GM23338 (cell line): ENCODE measurements around the gene DSCAML1. TPM values are rescaled to one million over a fixed set of nuclear protein-coding genes. Genes with fewer than 3 reads are reported as not detected.

Source experiments
- ATAC-seq: fragments of 200-7000 bp; cut with Tn5 transposase; 3 replicates; pipeline ENCODE4 v1.9.1; 2020
- DNase-seq: peaks from one replicate; pipeline ENCODE4 v3.0.0-alpha.2; 2015; ENCODE audit warnings: low spot score
- H2AFZ ChIP-seq: fragments of 200-600 bp; sonication (generic); 2 replicates; pipeline ENCODE4 v1.8.0; 2016; ENCODE audit warnings: antibody characterized with exemption, mild to moderate bottlenecking, moderate library complexity
- H3F3A ChIP-seq: fragments of 200-600 bp; sonication (generic); replicated peaks from 2 replicates; pipeline ENCODE4 v1.8.0; 2017; ENCODE audit warnings: antibody characterized with exemption, mixed run types, low read depth
- H3K27ac ChIP-seq: fragments of 200-600 bp; sonication (generic); 2 replicates; pipeline ENCODE4 v1.6.1; 2016; ENCODE audit warnings: low read depth
- H3K27me3 ChIP-seq: fragments of 200-600 bp; sonication (generic); 2 replicates; pipeline ENCODE4 v1.8.0; 2016; ENCODE audit warnings: mild to moderate bottlenecking, mixed run types, moderate library complexity; ENCODE audit not compliant: insufficient read depth
- H3K36me3 ChIP-seq: fragments of 200-600 bp; sonication (generic); 2 replicates; pipeline ENCODE4 v1.8.0; 2016; ENCODE audit warnings: mild to moderate bottlenecking; ENCODE audit not compliant: insufficient read depth
- H3K4me1 ChIP-seq: fragments of 200-600 bp; sonication (generic); 2 replicates; pipeline ENCODE4 v1.8.0; 2016; ENCODE audit warnings: mild to moderate bottlenecking, moderate library complexity; ENCODE audit not compliant: insufficient read depth
- H3K4me2 ChIP-seq: fragments of 200-600 bp; sonication (generic); 2 replicates; pipeline ENCODE4 v1.7.1; 2017; ENCODE audit warnings: mixed run types
- H3K4me3 ChIP-seq: fragments of 200-600 bp; sonication (generic); 2 replicates; pipeline ENCODE4 v1.6.1; 2016; ENCODE audit warnings: mixed run types
- H3K79me2 ChIP-seq: fragments of 200-600 bp; sonication (generic); replicated peaks from 2 replicates; pipeline ENCODE4 v1.8.0; 2017; ENCODE audit warnings: mild to moderate bottlenecking; ENCODE audit not compliant: insufficient read depth
- H3K9me2 ChIP-seq: fragments of 200-600 bp; sonication (generic); 2 replicates; pipeline ENCODE4 v1.8.0; 2017; ENCODE audit not compliant: insufficient read depth
- H4K20me1 ChIP-seq: fragments of 200-600 bp; sonication (generic); replicated peaks from 2 replicates; pipeline ENCODE4 v1.8.0; 2017; ENCODE audit warnings: mild to moderate bottlenecking; ENCODE audit not compliant: insufficient read depth
- H3K27ac Mint-ChIP-seq: 2 replicates; pipeline ENCODE4 v1.8.0; 2020; ENCODE audit warnings: inconsistent platforms, mild to moderate bottlenecking, moderate library complexity, mixed read lengths
- H3K27me3 Mint-ChIP-seq: 3 replicates; pipeline ENCODE4 v1.8.0; 2022; ENCODE audit warnings: low read depth, mild to moderate bottlenecking, moderate library complexity, mixed read lengths, inconsistent platforms; ENCODE audit not compliant: insufficient read depth, poor library complexity
- H3K36me3 Mint-ChIP-seq: 3 replicates; pipeline ENCODE4 v1.8.0; 2021; ENCODE audit warnings: low read depth, mild to moderate bottlenecking, inconsistent platforms, moderate library complexity, mixed read lengths
- H3K4me1 Mint-ChIP-seq: 3 replicates; pipeline ENCODE4 v1.8.0; 2020; ENCODE audit warnings: mild to moderate bottlenecking, inconsistent platforms, mixed read lengths
- H3K4me3 Mint-ChIP-seq: 3 replicates; pipeline ENCODE4 v1.8.0; 2021; ENCODE audit warnings: moderate library complexity, mild to moderate bottlenecking, inconsistent platforms, mixed read lengths
- H3K9me3 Mint-ChIP-seq: 3 replicates; pipeline ENCODE4 v1.8.0; 2020; ENCODE audit warnings: moderate library complexity, mild to moderate bottlenecking, inconsistent platforms, mixed read lengths
- CREB1 ChIP-seq: fragments of 250-450 bp; sonication (Bioruptor Pico); IDR thresholded peaks from 2 replicates; pipeline ENCODE4 v1.5.0; 2020; ENCODE audit warnings: low read depth, mild to moderate bottlenecking, moderate library complexity
- EZH2 ChIP-seq: fragments of 200-600 bp; sonication (generic); IDR thresholded peaks from one replicate; pipeline ENCODE4 v1.8.0; 2017; ENCODE audit warnings: antibody characterized with exemption, mild to moderate bottlenecking, low read depth; ENCODE audit not compliant: unreplicated experiment
- EZH2phosphoT487 ChIP-seq: fragments of 200-600 bp; sonication (generic); IDR thresholded peaks from one replicate; pipeline ENCODE4 v1.8.1; 2018; ENCODE audit warnings: antibody characterized with exemption; ENCODE audit not compliant: unreplicated experiment
- JUNB ChIP-seq: IDR thresholded peaks from one replicate; pipeline ENCODE4 v1.6.1; 2016; ENCODE audit warnings: antibody characterized with exemption; ENCODE audit not compliant: unreplicated experiment
- NANOG ChIP-seq: IDR thresholded peaks from 2 replicates; pipeline ENCODE4 v1.6.1; 2016; ENCODE audit warnings: antibody characterized with exemption, borderline replicate concordance
- POLR2AphosphoS5 ChIP-seq: IDR thresholded peaks from 2 replicates; pipeline ENCODE4 v1.6.1; 2016; ENCODE audit warnings: antibody characterized with exemption, low read depth
- STAT1 ChIP-seq: IDR thresholded peaks from one replicate; pipeline ENCODE4 v1.6.1; 2016; ENCODE audit warnings: antibody characterized with exemption; ENCODE audit not compliant: unreplicated experiment
- ZNF114 ChIP-seq: fragments of 250-450 bp; sonication (Bioruptor Pico); IDR thresholded peaks from 2 replicates; pipeline ENCODE4 v1.5.0; 2020; ENCODE audit warnings: mild to moderate bottlenecking, moderate library complexity
- polyA plus RNA-seq: library from polyadenylated mRNA; unstranded; fragments of >200 nt; fragmentation: Nextera tagmentation; extraction: Ambion mirVana; gene quantifications from 2 replicates; pipeline ENCODE4 v1.2.1, GENCODE V29; 2016
- total RNA-seq: library from RNA; depleted of rRNA; stranded (reverse); fragments of >200 nt; shearing (Covaris generic); gene quantifications from 2 replicates; pipeline ENCODE4 v1.2.3, GENCODE V29; 2014
- TF ChIP-seq, protein P1 (sequence below): IDR thresholded peaks from one replicate; pipeline ENCODE4 v1.6.1; 2018; ENCODE audit warnings: antibody characterized with exemption; ENCODE audit not compliant: unreplicated experiment
- TF ChIP-seq, protein P2 (sequence below): IDR thresholded peaks from 2 replicates; pipeline ENCODE4 v1.6.1; 2016; ENCODE audit warnings: antibody characterized with exemption
- TF ChIP-seq, protein P3 (sequence below), 2 experiments: fragments of 200-600 bp in 1 of 2; sonication (generic) in 1 of 2; conservative IDR thresholded peaks; 2 replicates each; pipeline versions ENCODE4 v1.5.1 to v1.6.1; 2016 to 2017; ENCODE audit warnings: antibody characterized with exemption in 2 of 2, low read depth in 2 of 2, mild to moderate bottlenecking in 2 of 2, moderate library complexity in 1 of 2
- TF ChIP-seq, protein P4 (sequence below): fragments of 250-450 bp; sonication (Bioruptor Pico); IDR thresholded peaks from 2 replicates; pipeline ENCODE4 v1.5.0; 2020; ENCODE audit warnings: mild to moderate bottlenecking, moderate library complexity

DSCAML1 gene
- total and polyA plus RNA-seq, 2 experiments from 2014 or later: 0.17 TPM; not detected in 1

DNA sequence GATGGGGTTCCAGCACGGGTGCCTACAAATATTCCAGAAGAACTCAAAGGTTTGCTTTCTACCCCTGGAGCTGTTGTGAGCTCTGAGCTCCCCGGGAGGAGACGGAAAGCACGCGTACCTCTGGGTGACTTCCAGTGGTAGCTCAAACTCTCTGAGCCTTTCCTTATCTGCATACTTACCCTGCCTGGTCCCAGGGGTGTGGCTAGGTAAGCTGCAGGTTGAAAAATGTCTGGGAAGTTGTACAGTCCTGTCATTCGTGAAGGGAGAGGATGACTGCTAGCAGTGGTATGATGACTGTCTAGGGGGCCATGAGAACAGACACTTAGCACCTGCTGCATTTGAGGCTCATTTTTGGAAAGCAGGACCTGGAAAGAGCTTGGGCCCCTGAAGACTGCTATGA is 111.5 kb downstream of the DSCAML1 start:
- Histone ChIP-seq H3K4me3 (no peak overlapping the region), H3K36me3 (no peaks in the 10 kb centered on the region), H3K4me2 (no peak overlapping the region), H3K9me2 (no peaks in the 10 kb centered on the region), H4K20me1 (no peaks in the 10 kb centered on the region), H2AFZ (no peak overlapping the region), H3K27me3 (no peaks in the 10 kb centered on the region), H3K79me2 (no peaks in the 10 kb centered on the region), H3F3A (no peaks in the 10 kb centered on the region), H3K27ac (no peak overlapping the region), H3K4me1 (peaks cover 17% of the 10 kb centered on the region)
- DNase-seq: no peak
- TF ChIP-seq CREB1 (no peak), POLR2AphosphoS5 (no peak), EZH2 (no peak), EZH2phosphoT487 (no peak), STAT1 (no peak), NANOG (no peak), JUNB (no peak), ZNF114 (CRISPR knock-in tag) (no peak)
- TF ChIP-seq, protein P1, sequence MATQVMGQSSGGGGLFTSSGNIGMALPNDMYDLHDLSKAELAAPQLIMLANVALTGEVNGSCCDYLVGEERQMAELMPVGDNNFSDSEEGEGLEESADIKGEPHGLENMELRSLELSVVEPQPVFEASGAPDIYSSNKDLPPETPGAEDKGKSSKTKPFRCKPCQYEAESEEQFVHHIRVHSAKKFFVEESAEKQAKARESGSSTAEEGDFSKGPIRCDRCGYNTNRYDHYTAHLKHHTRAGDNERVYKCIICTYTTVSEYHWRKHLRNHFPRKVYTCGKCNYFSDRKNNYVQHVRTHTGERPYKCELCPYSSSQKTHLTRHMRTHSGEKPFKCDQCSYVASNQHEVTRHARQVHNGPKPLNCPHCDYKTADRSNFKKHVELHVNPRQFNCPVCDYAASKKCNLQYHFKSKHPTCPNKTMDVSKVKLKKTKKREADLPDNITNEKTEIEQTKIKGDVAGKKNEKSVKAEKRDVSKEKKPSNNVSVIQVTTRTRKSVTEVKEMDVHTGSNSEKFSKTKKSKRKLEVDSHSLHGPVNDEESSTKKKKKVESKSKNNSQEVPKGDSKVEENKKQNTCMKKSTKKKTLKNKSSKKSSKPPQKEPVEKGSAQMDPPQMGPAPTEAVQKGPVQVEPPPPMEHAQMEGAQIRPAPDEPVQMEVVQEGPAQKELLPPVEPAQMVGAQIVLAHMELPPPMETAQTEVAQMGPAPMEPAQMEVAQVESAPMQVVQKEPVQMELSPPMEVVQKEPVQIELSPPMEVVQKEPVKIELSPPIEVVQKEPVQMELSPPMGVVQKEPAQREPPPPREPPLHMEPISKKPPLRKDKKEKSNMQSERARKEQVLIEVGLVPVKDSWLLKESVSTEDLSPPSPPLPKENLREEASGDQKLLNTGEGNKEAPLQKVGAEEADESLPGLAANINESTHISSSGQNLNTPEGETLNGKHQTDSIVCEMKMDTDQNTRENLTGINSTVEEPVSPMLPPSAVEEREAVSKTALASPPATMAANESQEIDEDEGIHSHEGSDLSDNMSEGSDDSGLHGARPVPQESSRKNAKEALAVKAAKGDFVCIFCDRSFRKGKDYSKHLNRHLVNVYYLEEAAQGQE: no peak
- TF ChIP-seq, protein P2, sequence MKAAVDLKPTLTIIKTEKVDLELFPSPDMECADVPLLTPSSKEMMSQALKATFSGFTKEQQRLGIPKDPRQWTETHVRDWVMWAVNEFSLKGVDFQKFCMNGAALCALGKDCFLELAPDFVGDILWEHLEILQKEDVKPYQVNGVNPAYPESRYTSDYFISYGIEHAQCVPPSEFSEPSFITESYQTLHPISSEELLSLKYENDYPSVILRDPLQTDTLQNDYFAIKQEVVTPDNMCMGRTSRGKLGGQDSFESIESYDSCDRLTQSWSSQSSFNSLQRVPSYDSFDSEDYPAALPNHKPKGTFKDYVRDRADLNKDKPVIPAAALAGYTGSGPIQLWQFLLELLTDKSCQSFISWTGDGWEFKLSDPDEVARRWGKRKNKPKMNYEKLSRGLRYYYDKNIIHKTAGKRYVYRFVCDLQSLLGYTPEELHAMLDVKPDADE: no peak
- TF ChIP-seq, protein P3, sequence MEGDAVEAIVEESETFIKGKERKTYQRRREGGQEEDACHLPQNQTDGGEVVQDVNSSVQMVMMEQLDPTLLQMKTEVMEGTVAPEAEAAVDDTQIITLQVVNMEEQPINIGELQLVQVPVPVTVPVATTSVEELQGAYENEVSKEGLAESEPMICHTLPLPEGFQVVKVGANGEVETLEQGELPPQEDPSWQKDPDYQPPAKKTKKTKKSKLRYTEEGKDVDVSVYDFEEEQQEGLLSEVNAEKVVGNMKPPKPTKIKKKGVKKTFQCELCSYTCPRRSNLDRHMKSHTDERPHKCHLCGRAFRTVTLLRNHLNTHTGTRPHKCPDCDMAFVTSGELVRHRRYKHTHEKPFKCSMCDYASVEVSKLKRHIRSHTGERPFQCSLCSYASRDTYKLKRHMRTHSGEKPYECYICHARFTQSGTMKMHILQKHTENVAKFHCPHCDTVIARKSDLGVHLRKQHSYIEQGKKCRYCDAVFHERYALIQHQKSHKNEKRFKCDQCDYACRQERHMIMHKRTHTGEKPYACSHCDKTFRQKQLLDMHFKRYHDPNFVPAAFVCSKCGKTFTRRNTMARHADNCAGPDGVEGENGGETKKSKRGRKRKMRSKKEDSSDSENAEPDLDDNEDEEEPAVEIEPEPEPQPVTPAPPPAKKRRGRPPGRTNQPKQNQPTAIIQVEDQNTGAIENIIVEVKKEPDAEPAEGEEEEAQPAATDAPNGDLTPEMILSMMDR (conservative IDR thresholded peaks at IDR 0.05; ENCODE audit: low read depth in 2 of 2): no peak
- TF ChIP-seq, protein P4, sequence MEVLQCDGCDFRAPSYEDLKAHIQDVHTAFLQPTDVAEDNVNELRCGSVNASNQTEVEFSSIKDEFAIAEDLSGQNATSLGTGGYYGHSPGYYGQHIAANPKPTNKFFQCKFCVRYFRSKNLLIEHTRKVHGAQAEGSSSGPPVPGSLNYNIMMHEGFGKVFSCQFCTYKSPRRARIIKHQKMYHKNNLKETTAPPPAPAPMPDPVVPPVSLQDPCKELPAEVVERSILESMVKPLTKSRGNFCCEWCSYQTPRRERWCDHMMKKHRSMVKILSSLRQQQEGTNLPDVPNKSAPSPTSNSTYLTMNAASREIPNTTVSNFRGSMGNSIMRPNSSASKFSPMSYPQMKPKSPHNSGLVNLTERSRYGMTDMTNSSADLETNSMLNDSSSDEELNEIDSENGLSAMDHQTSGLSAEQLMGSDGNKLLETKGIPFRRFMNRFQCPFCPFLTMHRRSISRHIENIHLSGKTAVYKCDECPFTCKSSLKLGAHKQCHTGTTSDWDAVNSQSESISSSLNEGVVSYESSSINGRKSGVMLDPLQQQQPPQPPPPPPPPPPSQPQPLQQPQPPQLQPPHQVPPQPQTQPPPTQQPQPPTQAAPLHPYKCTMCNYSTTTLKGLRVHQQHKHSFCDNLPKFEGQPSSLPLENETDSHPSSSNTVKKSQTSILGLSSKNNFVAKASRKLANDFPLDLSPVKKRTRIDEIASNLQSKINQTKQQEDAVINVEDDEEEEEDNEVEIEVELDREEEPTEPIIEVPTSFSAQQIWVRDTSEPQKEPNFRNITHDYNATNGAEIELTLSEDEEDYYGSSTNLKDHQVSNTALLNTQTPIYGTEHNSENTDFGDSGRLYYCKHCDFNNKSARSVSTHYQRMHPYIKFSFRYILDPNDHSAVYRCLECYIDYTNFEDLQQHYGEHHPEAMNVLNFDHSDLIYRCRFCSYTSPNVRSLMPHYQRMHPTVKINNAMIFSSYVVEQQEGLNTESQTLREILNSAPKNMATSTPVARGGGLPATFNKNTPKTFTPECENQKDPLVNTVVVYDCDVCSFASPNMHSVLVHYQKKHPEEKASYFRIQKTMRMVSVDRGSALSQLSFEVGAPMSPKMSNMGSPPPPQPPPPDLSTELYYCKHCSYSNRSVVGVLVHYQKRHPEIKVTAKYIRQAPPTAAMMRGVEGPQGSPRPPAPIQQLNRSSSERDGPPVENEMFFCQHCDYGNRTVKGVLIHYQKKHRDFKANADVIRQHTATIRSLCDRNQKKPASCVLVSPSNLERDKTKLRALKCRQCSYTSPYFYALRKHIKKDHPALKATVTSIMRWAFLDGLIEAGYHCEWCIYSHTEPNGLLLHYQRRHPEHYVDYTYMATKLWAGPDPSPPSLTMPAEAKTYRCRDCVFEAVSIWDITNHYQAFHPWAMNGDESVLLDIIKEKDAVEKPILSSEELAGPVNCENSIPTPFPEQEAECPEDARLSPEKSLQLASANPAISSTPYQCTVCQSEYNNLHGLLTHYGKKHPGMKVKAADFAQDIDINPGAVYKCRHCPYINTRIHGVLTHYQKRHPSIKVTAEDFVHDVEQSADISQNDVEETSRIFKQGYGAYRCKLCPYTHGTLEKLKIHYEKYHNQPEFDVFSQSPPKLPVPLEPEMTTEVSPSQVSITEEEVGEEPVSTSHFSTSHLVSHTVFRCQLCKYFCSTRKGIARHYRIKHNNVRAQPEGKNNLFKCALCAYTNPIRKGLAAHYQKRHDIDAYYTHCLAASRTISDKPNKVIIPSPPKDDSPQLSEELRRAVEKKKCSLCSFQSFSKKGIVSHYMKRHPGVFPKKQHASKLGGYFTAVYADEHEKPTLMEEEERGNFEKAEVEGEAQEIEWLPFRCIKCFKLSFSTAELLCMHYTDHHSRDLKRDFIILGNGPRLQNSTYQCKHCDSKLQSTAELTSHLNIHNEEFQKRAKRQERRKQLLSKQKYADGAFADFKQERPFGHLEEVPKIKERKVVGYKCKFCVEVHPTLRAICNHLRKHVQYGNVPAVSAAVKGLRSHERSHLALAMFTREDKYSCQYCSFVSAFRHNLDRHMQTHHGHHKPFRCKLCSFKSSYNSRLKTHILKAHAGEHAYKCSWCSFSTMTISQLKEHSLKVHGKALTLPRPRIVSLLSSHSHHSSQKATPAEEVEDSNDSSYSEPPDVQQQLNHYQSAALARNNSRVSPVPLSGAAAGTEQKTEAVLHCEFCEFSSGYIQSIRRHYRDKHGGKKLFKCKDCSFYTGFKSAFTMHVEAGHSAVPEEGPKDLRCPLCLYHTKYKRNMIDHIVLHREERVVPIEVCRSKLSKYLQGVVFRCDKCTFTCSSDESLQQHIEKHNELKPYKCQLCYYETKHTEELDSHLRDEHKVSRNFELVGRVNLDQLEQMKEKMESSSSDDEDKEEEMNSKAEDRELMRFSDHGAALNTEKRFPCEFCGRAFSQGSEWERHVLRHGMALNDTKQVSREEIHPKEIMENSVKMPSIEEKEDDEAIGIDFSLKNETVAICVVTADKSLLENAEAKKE (CRISPR knock-in tag): no peak
- ATAC-seq: no peak
- Mint-ChIP-seq H3K36me3 (no peaks in the 10 kb centered on the region), H3K4me1 (peaks cover 33% of the 10 kb centered on the region), H3K27ac (no peak overlapping the region), H3K4me3 (no peak overlapping the region), H3K27me3 (peaks cover 4% of the 10 kb centered on the region), H3K9me3 (no peaks in the 10 kb centered on the region; the same call in 2 of the 3 replicates)
